HG03378 (cell line): Measurements from ENCODE around the gene LNPK.
"Not testable (repeated sequence)": the region's sequence is repeated elsewhere in the genome, so short reads cannot be mapped to it uniquely, and the experiment has no call there.

ENCODE experiments used
- ATAC-seq: cut with Tn5 transposase; IDR thresholded peaks from one replicate; pipeline ENCODE4 v1.9.1; 2021; ENCODE audit warnings: mild to moderate bottlenecking, moderate library complexity; ENCODE audit not compliant: unreplicated experiment

The LNPK gene

DNA sequence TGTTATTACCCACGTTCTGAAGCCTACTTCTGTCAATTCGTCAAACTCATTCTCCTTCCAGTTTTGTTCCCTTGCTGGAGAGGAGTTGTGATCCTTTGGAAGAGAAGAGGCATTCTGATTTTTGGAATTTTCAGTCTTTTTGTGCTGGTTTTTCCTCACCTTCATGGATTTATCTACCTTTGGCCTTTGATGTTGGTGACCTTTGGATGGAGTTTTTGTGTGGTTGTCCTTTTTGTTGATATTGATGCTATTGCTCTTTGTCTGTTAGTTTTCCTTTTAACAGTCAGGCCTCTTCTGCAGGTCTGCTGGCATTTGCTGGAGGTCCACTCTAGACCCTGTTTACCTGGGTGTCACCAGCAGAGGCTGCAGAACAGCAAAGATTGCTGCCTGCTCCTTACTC lies 88.8 kb downstream of the LNPK start:
- not testable (repeated sequence) for ATAC-seq

DNA sequence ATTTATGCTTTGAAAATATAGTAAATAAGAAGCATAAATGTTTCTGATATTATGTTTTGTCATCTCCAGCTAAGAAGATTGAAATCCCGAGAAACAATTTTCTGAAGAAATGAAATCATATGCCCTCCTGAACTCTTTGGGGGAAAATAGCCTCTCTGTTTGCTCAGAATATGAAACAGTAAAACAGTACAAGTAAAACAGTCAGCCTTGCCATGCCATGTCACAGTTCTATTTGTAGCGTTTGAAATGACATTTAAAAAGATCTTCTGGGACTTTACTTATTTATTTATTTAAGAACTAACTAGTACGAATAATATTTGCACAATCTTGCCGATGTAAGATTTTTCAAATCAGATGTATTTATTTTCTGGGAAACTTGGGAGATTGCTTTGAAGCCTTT lies 98.0 kb downstream of the LNPK start:
- no peak for ATAC-seq

DNA sequence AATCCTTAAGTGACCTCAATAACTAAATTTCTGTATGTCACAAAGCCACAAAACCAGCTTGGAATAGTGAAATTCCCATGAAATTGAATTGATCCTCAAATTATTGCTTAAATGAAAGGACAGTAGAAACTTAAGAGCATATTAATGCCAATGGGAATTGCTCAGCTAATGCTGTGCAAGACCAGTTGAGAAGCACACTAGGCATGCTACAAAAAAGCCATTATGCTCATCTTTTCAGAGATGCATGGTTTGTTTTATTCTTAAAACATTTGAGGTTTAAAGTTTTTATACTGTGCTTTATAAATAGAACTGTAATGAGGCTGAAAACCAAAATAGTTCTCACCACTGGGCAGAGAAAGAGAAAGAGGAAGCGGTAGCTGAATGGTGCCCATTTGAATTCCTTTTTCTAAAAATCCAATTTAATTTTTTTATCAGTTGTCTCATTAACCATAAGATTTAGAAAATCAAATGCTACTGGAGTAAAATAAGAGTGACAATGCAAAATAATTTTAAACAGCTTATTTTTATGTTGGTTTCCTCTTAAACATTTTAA lies 98.6 kb downstream of the LNPK start:
- no peak for ATAC-seq

DNA sequence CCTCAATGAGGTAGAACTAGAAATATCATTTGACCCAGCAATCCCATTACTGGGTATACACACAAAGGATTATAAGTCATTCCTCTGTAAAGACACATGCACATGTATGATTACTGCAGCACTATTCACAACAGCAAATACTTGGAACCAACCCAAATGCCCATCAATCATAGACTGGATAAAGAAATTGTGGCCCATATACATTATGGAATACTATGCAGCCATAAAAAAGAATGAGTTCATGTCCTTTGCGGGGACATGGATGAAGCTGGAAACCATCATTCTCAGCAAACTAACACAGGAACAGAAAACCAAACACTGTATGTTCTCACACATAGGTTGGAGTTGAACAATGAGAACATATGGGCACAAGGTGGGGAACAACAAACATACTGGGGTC lies 106.1 kb downstream of the LNPK start:
- not testable (repeated sequence) for ATAC-seq

DNA sequence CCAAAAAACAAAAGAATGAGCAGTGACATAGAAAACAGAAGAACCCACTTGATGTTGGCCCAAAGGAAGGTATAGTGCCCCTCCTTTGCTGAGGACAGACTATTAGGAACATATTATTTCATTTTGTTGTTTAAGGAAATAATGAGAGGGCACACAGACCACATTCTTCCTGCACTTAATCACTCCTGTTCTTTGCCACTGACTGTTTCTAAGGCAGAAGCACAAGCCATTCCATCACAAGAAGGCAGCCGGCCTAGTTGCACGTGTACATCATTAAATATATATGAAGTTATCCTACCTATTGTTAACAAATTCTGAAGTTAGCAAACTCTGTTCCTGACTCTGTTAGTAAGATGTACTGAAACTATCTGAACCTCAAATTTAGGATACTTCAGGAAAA lies 110.0 kb downstream of the LNPK start:
- ATAC-seq: no peak

DNA sequence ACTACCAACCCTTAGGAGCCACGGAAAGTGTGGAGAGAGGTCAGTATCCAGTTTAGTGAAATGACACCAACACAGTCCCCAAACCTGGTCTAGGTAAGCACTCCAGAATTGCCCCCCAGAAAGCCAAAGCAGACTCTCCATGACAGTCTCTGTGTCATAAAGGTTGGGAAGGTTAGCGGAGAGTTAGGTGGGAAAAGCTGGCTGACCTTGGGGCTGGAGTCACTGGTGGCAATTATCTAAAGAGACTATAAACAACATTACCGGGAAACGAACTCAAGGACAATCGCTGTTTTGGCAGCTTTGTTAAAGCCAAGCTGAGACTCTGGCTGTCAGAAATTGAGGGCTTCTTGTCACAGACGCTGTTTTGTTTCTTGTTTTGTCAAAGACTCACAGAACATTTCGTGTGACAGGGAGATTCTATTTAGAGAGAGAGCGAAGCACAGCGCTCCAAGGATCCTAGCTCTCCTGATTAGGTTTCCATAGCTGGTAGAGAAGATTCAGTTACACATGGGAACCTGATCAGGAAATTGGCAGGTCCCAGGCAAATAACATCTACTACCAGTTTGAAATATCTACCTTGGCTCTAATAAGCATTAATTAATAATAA lies 111.3 kb downstream of the LNPK start:
- no peak for ATAC-seq

DNA sequence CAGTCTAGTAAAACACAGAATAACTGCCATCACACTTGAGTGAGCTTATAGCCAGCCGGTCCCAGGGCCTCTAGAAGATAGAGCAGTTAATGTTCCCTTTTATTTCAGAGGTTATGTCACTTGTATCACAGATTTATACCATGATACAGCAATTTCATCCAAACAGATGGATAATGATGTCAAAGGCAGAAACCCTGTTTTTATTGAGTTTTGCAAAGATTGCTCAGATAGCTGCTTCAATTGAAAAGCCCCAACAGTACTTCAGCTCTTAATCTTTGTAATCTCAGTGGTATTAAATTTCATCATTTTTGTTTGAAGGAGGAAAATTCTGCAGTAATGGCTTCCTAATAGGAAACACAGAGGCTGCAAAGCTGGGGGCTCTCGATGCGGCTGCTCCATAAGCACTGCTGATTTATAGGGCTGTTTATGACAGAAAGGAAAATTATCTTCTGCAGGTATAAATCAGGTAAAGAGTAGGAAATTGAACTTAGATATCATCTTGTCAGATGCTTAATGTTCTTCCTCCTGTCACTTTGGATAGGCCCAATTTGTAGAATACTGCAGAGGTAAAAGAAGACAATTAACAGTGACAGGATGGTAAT lies 112.3 kb downstream of the LNPK start:
- no peak for ATAC-seq

DNA sequence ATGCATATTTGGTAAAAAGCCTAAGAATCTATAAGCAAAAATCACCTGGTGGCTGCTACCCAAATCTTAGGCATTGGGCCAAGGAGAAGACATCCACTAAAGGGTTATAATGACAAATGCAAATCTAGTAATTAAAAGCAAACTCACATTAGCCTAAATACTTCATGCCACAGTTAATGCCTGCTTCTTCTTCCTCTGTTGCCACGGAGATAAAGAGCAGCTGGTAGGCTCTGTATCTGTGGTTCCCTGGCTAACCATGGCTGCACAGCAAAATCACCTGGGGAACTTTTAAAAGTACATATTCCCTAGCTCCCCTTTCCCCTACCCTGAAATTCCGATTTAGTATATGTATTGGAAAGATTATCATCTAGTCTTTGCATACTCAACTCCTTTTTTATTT lies 114.3 kb downstream of the LNPK start:
- no peak for ATAC-seq

DNA sequence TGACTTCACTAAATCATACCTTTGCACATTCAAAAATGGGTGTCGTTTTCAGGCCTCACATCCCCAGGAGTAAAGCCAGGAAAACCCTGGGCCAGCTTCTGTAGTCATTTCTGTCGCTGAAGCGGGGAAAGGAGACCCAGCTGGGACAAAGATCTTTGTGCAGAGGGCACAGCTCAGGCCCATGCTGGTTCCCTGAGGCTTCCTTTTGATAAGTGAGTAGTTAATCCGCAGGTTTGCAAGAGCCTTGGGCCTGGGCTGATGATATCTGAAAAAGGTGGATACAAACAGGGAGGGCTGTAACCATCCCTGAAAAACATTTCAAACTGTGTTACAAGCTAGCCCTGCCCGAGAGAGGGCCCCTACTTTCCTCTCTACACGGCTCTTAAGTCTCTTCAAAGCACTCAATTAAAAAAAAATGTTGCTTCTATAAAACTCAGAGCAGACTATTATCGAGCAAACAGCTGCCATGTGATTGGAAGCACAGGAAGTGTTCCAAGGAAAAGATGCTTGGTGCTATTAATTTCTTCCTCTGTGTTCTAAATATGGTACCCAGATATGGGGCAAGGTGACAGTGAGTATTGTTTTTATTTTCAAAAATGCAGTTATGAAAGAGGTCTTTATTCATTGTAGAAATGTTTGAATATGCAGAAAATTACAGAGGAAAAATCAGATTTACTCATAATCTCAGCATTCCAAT lies 117.2 kb downstream of the LNPK start:
- no peak for ATAC-seq

DNA sequence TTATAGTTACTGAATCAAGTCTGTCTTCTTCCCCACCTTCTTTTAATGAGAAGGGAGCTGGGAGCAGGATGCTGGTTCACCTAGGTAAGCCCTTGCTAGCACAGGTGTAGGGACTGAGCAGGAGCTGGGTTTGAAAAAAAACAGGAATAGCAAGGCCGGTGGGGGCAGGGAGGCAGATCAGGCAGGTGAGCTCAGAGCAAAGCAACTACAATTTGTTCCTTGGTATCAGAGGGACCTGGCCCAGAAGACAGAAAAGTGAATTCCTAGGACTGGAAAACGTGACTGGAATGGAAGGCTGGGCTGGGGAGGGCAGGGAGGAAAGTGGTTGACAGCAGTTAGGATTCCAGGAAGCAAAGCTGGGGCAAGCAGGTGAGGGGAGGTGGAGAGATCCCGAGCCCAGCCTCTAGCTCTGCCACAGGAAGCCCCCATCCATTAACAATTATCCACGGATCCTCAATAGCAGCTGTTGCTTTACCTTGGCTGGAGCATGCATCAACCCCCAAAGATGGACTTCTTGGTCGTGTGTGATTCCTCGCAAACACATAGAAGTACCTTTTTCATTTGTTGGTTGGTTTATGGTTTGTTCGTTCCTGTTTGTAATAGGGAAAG lies 118.4 kb downstream of the LNPK start:
- no peak for ATAC-seq

DNA sequence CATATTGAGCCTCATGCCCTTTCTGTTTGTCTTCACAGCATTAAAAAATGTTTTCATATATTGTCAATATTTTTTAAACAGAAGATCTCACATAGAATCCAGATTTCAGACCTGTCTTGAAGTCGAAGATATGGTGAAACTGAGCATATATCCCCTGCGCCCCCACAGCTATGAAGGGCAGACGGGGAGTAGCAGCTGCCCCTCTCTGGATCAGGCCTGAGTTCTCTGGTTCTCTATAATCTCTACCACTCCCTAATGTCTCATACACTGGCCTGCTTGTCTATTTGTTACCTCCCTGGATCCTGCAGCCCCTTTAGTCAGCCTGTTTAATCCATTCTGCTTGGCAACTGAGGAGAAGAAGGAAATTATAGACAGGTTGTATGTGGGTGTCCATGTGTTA lies 122.4 kb downstream of the LNPK start:
- ATAC-seq: no peak

DNA sequence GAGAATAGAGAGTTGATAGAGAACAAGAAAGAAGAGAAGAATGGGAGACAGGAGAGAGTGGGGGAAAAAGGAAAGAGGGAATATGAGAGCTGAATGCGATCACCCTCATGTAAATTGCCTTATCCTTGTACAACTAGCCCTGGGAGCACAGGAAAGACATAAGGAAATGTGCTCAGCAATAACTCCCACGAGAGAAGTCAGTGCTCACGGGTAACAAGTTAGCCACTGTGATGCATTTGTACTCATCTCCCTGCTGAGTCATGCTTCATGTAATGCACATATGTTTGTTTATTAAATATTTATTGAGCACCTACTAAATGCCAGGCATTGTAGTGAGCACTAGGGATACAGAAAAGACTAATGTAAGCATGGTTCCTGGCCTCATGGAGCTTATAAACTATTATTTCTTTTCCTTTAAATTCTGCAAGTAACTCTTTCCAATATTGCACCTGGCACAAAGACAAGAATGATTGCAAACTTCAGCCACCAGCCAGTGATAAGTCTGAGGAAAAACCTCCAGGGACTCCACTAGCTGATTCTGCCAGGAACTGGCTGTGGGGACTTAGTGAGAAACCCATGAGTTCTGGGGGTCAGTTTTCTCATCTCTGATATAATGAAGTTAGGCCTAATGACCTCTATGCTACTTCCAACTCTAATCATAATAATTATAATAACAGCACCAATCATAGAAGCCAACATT lies 124.1 kb downstream of the LNPK start:
- ATAC-seq: no peak

DNA sequence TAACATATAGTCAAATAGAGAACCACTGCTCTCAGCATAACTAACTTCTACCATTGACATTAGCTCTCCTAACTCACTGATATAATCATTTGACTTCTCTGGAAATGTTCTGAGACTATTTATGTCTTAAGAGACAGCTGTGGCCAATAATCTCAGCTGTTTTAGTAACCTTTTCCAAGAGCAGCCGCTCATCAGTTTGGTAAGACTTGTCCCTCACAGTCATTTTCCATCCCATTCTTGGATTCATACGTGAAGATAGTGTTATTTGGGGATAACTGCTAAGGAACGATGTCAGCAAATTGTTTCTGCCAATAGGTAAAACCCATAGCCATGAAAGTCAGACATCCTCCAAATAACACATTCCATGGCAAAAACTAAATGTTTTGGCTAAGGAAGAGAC lies 127.8 kb downstream of the LNPK start:
- no peak for ATAC-seq
